GM10248 (cell line): Measurements from ENCODE around the gene TRAF3IP1.
A peak's percentile ranks its signal among the peaks of the same experiment; 100 is the strongest.

ENCODE experiments used
- CTCF ChIA-PET: fragments of 300-600 bp; sonication (Branson Sonifier 250); formaldehyde crosslinking; extraction: SDS; loops from one replicate; lab custom pipeline; 2021; ENCODE audit warnings: antibody characterized with exemption; lab: Yijun Ruan, JAX
- POLR2A ChIA-PET: fragments of 350-650 bp; sonication (Branson Sonifier 250); formaldehyde crosslinking; extraction: SDS; loops from one replicate; lab custom pipeline; 2020; ENCODE audit warnings: antibody characterized with exemption; lab: Yijun Ruan, JAX
- DNase-seq: peaks from one replicate; pipeline ENCODE4 v3.0.0; 2012; ENCODE audit errors: extremely low spot score
- CTCF ChIP-seq: IDR thresholded peaks from 2 replicates; pipeline ENCODE4 v1.5.1; 2012; ENCODE audit warnings: mild to moderate bottlenecking, low read depth; ENCODE audit errors: extremely low read depth, missing control alignments, control extremely low read depth

The TRAF3IP1 gene

DNA sequence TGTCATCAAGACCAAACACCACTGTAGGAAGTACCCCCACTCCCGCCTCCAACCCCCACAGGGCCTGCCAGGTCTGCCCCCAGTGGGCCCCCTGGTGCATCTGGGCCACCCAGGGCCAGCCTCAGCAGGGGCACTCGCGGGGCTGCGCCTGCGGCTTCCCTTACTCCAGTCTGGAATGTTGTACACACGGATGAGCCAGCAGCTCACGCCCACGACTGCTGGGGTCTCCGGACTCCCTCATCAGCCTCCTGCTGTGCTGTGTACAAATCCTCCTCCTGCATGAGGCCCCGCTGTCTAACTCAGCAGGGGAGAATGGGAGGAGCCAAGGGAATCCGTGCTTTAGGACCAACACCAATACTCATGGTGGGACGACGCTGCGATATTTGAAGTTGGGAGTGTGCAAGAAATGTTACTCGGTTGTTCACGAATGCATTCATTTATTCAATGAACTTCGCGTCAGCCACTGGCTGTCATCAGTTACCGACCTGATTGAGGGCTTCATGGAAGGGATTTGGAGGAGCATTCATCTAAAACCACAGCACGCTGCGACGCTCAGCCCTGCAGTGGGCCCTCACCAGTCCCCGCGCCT is 105.8 kb downstream of the TRAF3IP1 start:
- TF ChIP-seq CTCF, result no peak
- POLR2A ChIA-PET, result no interaction called here
- CTCF ChIA-PET, result no interaction called here
- DNase-seq, result no peak

- peak; percentile 91 for DNase-seq
- no peak for TF ChIP-seq CTCF
- ChIA-PET POLR2A (no interaction called here), CTCF (no interaction called here)
These were observed 106.5 kb downstream of the TRAF3IP1 start, which contains the start of gene ASB1 for GRCh38 chr2:238426568-238427434. Gene ASB1 (plus strand): TSS chr2:238426927. CDS start chr2:238427071, 144 bp downstream.

GRCh38 chr2:238427435-238428162 is 107.3 kb downstream of the TRAF3IP1 start:
- ChIA-PET POLR2A (no interaction called here), CTCF (no interaction called here)
- DNase-seq, result no peak
- TF ChIP-seq CTCF, result no peak

DNA sequence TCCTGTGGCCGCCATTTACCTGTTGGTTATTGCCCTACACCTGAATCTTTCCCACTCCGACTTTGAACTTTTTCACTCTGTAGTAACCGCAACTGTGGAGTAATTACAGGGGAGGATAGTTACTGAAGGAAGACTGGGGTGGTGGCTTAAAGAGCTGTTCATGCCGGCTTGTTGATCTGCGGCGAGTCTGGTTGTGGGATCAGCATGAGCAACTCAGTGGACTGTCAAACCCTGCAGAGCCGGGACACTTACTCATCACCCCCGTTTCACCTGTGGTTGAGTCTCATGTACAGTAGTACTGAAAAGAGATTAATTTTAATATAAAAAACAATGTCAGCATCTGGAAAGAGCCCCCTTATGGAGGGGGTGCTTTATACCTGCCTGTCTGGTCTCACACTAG is 108.5 kb downstream of the TRAF3IP1 start:
- ChIA-PET CTCF (no interaction called here), POLR2A (no interaction called here)
- no peak for DNase-seq
- no peak for TF ChIP-seq CTCF

DNA sequence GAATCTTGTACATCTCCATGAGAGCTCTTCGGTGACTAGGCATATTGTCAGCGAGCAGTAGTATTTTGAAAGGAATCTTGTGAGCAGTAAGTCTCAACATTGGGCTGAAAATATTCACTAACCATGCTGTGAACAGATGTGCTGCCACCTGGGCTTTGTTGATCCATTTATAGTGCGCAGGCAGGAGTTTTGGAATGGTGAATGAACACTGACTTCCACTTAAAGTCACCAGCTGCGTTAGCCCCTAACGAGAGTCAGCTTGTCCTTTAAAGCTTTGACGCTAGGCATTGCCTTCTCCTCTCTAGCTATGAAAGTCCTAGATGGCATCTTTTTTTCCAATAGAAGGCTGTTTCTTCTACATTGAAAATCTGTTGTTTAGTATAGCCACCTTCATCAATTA is 110.5 kb downstream of the TRAF3IP1 start:
- CTCF ChIA-PET, result interaction anchor here (1.1 to 1.3 kb wide), 3 partner anchors 9 to 11 kb away, joined by 3 read pairs; no protein-coding TSS in a partner anchor
- DNase-seq, result no peak
- POLR2A ChIA-PET, result no interaction called here
- no peak for TF ChIP-seq CTCF

DNA sequence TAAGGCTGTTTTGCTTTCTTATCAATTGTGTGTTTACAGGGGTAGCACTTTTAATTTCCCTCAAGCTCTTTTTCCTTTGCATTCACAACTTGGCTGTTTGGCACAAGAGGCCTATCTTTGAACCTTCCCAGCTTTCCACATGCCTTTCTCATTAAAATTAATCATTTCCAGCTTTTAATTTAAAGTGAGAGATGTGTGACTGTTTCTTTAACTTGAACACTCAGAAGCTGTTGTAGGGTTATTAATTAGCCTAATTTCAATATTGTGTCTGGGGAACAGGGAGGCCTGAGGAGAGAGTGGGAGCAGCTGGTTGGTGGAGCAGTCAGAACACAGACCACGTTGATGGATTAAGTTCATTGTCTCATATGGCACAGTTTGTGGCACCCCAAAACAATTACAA is 111.1 kb downstream of the TRAF3IP1 start:
- POLR2A ChIA-PET, result no interaction called here
- TF ChIP-seq CTCF, result no peak
- CTCF ChIA-PET, result interaction anchor here (1.1 to 1.3 kb wide), 4 partner anchors 8 to 18 kb away, joined by 3 read pairs; no protein-coding TSS in a partner anchor
- no peak for DNase-seq
